ENCODE measurements around the gene DPP6. TPM values are rescaled to one million over a fixed set of nuclear protein-coding genes. Genes with fewer than 3 reads are reported as not detected.

The DPP6 gene
- total RNA-seq, 1 experiment from 2014 or later: not detected

GRCh38 chr7:154650275-154650674, 598.1 kb downstream of the DPP6 start (continued):
- TF ChIP-seq ZNF532 (CRISPR knock-in tag; IDR thresholded peaks at IDR 0.05; ENCODE audit: borderline replicate concordance) (no peak), ZNF219 (CRISPR knock-in tag; IDR thresholded peaks at IDR 0.05; ENCODE audit: borderline replicate concordance) (no peak), AFF4 (CRISPR knock-in tag; IDR thresholded peaks at IDR 0.05; ENCODE audit: borderline replicate concordance) (no peak), MLX (CRISPR knock-in tag; IDR thresholded peaks at IDR 0.05) (no peak)

- Mint-ChIP-seq H3K36me3 (peaks cover 77% of the 10 kb centered on the region), H3K27ac (no peak overlapping the region), H3K4me1 (no peaks in the 10 kb centered on the region), H3K27me3 (ENCODE audit: low read depth) (peaks cover 6% of the 10 kb centered on the region), H3K4me3 (no peak overlapping the region), H3K9me3 (peaks cover 75% of the 10 kb centered on the region)
- ChIA-PET POLR2A (no interaction called here), CTCF (no interaction called here)
- no peak for TF ChIP-seq ZNF138 (CRISPR knock-in tag; conservative IDR thresholded peaks at IDR 0.05)
- TF ChIP-seq CDX4 (CRISPR knock-in tag; IDR thresholded peaks at IDR 0.05; ENCODE audit: borderline replicate concordance): no peak
- TF ChIP-seq CREB1 (CRISPR knock-in tag; IDR thresholded peaks at IDR 0.05): no peak
- no peak for TF ChIP-seq OVOL2 (CRISPR knock-in tag; IDR thresholded peaks at IDR 0.05; ENCODE audit: borderline replicate concordance)
- TF ChIP-seq ZNF512 (CRISPR knock-in tag; IDR thresholded peaks at IDR 0.05; ENCODE audit: borderline replicate concordance): no peak
- TF ChIP-seq ZNF425 (CRISPR knock-in tag; conservative IDR thresholded peaks at IDR 0.05): no peak
- no peak for TF ChIP-seq MLX (CRISPR knock-in tag; IDR thresholded peaks at IDR 0.05)
- DNase-seq (ENCODE audit: low spot score): no peak
- ATAC-seq: no peak
Measured at GRCh38 chr7:154651501-154651900, 599.3 kb downstream of the DPP6 start.
